ENCODE data around the gene LAMA3.
A peak's percentile ranks its signal among the peaks of the same experiment; 100 is the strongest.

Gene LAMA3

DNA sequence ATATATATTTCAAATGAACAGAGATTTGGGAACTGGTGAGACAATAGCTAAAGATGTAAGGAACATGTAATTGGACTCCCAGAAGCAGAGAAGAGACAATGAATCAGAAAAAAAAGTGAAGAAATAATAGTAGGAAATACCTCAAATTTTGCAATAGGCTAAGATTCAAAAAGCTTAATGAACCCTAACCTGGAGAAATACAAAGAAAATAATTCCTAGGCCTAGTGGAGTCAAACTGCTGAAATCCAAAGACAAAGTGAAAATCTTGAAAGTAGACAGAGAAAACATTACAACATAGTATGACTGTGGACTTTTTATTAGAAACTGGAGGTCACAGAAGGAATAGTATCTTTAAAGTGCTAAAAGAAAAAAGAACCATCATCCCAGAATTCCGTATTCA is 76.7 kb downstream of the LAMA3 start:
- in situ Hi-C loops (cut with HindIII; ENCODE audit: low sequenced_read_pairs): no loop called here
- no peak overlapping the region for H3K4me3 ChIP-seq (ENCODE audit: low read depth, low read length)
- DNase-seq (ENCODE audit: low read depth): no peak
- TF ChIP-seq CTCF (IDR thresholded peaks at IDR 0.05; ENCODE audit: low read depth, low read length, missing control alignments): no peak

GRCh38 chr18:23772327-23773024 is 83.2 kb downstream of the LAMA3 start:
- in situ Hi-C loops (cut with HindIII; ENCODE audit: low sequenced_read_pairs): no loop called here
- no peak for DNase-seq (ENCODE audit: low read depth)
- TF ChIP-seq CTCF (IDR thresholded peaks at IDR 0.05; ENCODE audit: low read depth, low read length, missing control alignments): no peak
- H3K4me3 ChIP-seq (ENCODE audit: low read depth, low read length): no peak overlapping the region

- in situ Hi-C loops (cut with HindIII; ENCODE audit: low sequenced_read_pairs): no loop called here
- DNase-seq (ENCODE audit: low read depth): no peak
- TF ChIP-seq CTCF (IDR thresholded peaks at IDR 0.05; ENCODE audit: low read depth, low read length, missing control alignments): no peak
- H3K4me3 ChIP-seq (ENCODE audit: low read depth, low read length): no peak overlapping the region
These were observed 87.1 kb downstream of the LAMA3 start for GRCh38 chr18:23776306-23776705.

DNA sequence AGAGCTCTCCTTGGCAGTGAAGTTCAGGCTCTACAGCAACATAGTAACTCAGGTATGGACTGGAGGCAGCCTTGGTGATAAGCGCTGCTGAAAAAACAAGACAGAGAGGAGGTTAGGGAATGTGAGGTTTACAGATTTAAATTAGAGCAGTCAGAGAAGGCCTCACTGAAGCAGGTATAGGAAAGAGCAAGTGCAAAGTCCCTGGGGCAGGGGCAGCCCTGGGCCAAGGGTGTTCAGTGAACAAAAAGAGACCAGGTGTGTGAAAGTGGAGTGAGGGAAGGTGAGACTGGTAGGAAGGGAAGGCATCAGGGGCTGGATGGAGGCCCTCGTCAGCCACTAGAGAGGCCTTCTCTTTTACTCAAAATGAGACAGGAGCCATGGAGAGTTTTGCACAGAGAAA is 89.6 kb downstream of the LAMA3 start:
- no peak for TF ChIP-seq CTCF (IDR thresholded peaks at IDR 0.05; ENCODE audit: low read depth, low read length, missing control alignments)
- in situ Hi-C loops (cut with HindIII; ENCODE audit: low sequenced_read_pairs): no loop called here
- DNase-seq (ENCODE audit: low read depth): no peak
- H3K4me3 ChIP-seq (ENCODE audit: low read depth, low read length): no peak overlapping the region

DNA sequence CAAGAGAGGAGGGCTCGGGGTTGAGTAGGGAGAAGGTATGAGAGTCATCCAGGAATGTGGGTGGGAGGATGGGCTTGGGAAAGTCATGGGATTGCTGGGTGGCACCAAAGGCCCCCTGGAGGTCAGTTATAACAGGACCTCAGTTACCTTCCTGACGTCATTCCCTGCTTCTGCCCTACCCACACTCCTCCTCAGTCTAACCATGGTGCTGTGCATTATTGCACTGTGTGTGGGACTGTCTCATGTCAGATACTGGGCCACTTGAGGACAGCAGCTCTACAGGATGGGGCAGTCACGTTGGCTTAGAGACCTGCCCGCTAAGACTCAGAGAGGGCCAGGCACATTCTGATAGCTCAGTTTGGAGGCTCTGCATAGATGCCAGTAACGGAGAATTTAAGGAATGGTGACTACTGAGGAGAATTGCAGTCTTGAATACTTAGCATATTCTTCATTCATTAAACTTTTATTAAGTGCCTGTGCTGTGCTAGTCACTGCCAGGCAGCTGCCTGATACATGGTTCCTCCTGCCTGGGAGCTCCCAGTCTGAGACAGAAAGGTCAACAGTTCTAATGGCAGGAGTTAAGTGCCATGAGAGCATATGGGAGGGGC is 90.5 kb downstream of the LAMA3 start:
- TF ChIP-seq CTCF (IDR thresholded peaks at IDR 0.05; ENCODE audit: low read depth, low read length, missing control alignments): no peak
- DNase-seq (ENCODE audit: low read depth): no peak
- in situ Hi-C loops (cut with HindIII; ENCODE audit: low sequenced_read_pairs): no loop called here
- no peak overlapping the region for H3K4me3 ChIP-seq (ENCODE audit: low read depth, low read length)

GRCh38 chr18:23784832-23785245 is 95.6 kb downstream of the LAMA3 start:
- H3K4me3 ChIP-seq (ENCODE audit: low read depth, low read length): no peak overlapping the region
- in situ Hi-C loops (cut with HindIII; ENCODE audit: low sequenced_read_pairs): no loop called here
- no peak for TF ChIP-seq CTCF (IDR thresholded peaks at IDR 0.05; ENCODE audit: low read depth, low read length, missing control alignments)
- peak; percentile 15 for DNase-seq (ENCODE audit: low read depth)
